Pons (tissue), 1 donor: ENCODE results near the gene OTULINL.
A peak's percentile ranks its signal among the peaks of the same experiment; 100 is the strongest.
"Not testable (repeated sequence)": the region's sequence is repeated elsewhere in the genome, so short reads cannot be mapped to it uniquely, and the experiment has no call there.

Experiments
- DNase-seq: peaks from one replicate; pipeline ENCODE4 v3.0.0-alpha.2; 2016; ENCODE audit warnings: low spot score

Gene OTULINL

GRCh38 chr5:14581106-14581890, at the start of gene OTULINL:
Gene OTULINL, plus strand, starts transcription at chr5:14581792. Its CDS starts 103 bp downstream, at chr5:14581895.
- no peak for DNase-seq

GRCh38 chr5:14532180-14532579, 49.4 kb upstream of the OTULINL start:
- no peak for DNase-seq

- DNase-seq, result no peak
These were observed 46.8 kb upstream of the OTULINL start for GRCh38 chr5:14534773-14535172.

- peak; percentile 81 for DNase-seq
These were observed 36.3 kb upstream of the OTULINL start for GRCh38 chr5:14545308-14545707.

GRCh38 chr5:14545862-14546261, 35.7 kb upstream of the OTULINL start:
- DNase-seq, result no peak

- no peak for DNase-seq
These were observed 33.9 kb upstream of the OTULINL start for GRCh38 chr5:14547666-14548065.

- DNase-seq, result no peak
These were observed 30.4 kb upstream of the OTULINL start for GRCh38 chr5:14551211-14551610.

- peak; percentile 62 for DNase-seq
These were observed 29.6 kb upstream of the OTULINL start for GRCh38 chr5:14552017-14552416.

GRCh38 chr5:14554288-14554687, 27.3 kb upstream of the OTULINL start:
- not testable (repeated sequence) for DNase-seq

GRCh38 chr5:14556015-14556414, 25.6 kb upstream of the OTULINL start:
- DNase-seq, result no peak

- DNase-seq, result peak; percentile 54
These were observed 24.3 kb upstream of the OTULINL start for GRCh38 chr5:14557203-14557770.

GRCh38 chr5:14557791-14558415, 23.7 kb upstream of the OTULINL start:
- DNase-seq, result no peak

- DNase-seq, result no peak
These were observed 21.4 kb upstream of the OTULINL start for GRCh38 chr5:14560091-14560595.

- no peak for DNase-seq
These were observed 19.9 kb upstream of the OTULINL start for GRCh38 chr5:14561741-14562140.

- DNase-seq, result no peak
These were observed 13.3 kb upstream of the OTULINL start for GRCh38 chr5:14568333-14568732.

- no peak for DNase-seq
These were observed 11.5 kb upstream of the OTULINL start for GRCh38 chr5:14569948-14570691.

GRCh38 chr5:14571901-14572300, 9.7 kb upstream of the OTULINL start:
- DNase-seq, result no peak

GRCh38 chr5:14572385-14572784, 9.2 kb upstream of the OTULINL start:
- DNase-seq, result no peak

- no peak for DNase-seq
These were observed 8.8 kb upstream of the OTULINL start for GRCh38 chr5:14572836-14573235.

GRCh38 chr5:14574096-14574495, 7.5 kb upstream of the OTULINL start:
- peak; percentile 65 for DNase-seq

- DNase-seq, result peak; percentile 82
These were observed 6.6 kb upstream of the OTULINL start for GRCh38 chr5:14574891-14575508.

GRCh38 chr5:14576206-14576605, 5.4 kb upstream of the OTULINL start:
- no peak for DNase-seq
